HG03103 (cell line): ENCODE results near the gene CIRBP.

ENCODE experiments used
- ATAC-seq: cut with Tn5 transposase; IDR thresholded peaks from one replicate; pipeline ENCODE4 v1.9.1; 2021; ENCODE audit warnings: low read depth; ENCODE audit not compliant: unreplicated experiment

CIRBP gene

DNA sequence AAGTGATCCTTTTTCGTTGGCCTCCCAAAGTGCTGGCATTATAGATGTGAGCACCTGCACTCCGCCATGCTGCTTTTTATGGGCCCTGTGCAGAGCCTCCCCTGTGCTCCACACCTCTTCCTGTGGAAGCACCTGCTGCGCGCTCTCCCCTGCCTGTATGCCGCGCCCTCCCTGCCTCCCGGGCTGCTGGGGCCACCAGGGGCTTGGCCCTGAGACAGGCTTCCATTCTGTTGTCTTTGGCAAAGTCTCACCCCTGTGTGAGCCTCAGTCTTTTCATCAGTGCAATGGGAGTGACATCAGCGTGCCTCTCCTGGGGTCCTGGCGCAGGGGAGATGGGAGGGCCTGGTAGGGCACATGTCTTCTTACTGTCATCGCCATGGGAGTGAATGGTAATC, 7.5 kb downstream of the CIRBP start:
- no peak for ATAC-seq

GRCh38 chr19:1277061-1277460, 7.9 kb downstream of the CIRBP start:
- no peak for ATAC-seq

DNA sequence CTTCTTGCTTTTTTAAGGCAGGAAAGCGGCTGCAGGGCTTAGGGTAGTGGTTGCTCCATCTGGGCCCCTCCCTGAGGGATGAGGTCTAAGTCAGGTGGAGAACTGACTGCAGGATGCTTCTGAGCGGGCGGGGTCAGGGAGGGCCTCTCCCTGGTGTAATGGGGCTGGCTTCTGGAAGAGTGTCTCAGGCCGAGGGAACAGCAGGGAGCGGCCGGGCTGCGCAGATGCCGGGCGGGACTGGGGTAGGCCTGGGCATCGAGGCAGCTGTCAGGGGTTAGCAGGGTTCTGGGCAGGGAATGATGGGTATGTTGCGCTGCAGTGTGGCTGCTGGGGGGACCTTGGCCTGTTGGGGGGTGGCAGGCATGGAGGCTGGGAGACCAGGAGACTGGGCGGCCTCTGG, 8.9 kb downstream of the CIRBP start:
- no peak for ATAC-seq

DNA sequence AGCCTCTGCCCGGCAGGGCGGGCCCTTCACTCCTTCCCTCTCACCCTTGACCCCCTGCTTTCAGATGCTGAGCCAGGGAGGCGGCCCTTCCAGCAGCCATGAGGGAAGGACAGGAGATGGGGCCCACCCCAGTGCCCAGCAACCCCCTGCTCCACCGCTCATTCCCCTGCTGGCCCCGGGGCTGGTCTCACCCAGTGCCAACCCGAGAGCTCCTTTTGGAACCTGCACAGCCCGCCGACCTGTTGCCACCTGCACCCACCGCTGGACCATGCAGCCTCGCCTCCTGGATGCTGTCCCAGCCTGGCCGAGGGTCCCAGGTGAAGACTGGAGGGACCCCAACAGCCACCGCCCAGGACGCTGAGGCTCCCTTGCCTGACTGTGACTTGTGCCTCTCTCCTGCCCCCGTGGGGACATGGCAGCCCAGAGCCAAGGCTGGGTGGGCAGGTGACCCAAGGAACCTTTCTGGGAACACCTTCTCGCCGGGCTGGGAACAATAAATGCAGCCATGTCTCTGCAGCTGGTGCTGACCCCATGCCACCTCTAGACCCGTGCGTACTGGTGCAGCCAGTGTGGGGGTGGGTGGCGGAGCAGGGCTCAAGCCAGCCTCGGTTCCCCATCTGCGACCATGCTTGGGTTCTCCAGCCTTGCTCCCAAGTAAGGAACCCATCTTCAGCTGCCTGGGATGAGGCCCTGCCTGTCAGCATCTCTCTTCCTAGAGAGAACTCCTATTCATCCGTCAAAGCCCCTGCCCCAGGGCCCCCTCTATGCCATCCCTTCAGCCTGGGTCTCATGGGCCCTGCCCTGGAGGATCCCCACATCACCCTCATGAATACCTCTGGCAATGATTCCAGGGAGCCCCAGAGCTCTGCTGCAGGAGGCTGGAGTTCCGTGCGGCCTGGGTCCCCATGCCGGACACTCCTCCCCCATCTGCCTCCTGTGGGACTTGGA, 9.9 kb downstream of the CIRBP start:
- ATAC-seq = no peak

DNA sequence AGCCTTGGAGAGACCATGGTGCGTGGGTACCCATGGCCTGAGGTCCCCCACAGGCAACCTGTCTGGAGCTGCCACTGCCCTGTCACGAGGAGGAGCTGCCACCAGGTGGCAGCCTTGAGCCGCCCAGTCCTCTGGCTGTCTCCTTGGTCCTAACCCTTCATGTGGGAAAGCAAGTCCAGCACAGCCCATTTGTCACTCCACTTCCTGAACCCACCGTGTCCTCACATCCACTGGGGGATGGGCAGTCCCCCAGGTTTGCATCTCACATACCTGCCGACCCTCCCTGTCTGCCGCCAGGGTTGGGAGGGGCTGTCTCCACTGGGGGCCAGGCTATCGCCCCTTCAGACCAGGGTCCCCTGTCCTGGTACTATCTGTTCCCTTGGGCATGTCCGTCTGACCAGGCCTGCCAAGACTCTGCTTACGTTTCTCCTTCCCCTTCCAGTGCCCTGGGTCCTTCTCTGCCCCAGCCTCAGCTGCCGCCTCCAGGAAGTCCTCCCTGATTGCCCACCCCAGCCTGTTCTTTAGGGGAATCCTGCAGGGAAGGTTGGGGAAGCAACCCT, 10.7 kb downstream of the CIRBP start:
- ATAC-seq = no peak

GRCh38 chr19:1280636-1281568, 11.8 kb downstream of the CIRBP start:
- no peak for ATAC-seq

DNA sequence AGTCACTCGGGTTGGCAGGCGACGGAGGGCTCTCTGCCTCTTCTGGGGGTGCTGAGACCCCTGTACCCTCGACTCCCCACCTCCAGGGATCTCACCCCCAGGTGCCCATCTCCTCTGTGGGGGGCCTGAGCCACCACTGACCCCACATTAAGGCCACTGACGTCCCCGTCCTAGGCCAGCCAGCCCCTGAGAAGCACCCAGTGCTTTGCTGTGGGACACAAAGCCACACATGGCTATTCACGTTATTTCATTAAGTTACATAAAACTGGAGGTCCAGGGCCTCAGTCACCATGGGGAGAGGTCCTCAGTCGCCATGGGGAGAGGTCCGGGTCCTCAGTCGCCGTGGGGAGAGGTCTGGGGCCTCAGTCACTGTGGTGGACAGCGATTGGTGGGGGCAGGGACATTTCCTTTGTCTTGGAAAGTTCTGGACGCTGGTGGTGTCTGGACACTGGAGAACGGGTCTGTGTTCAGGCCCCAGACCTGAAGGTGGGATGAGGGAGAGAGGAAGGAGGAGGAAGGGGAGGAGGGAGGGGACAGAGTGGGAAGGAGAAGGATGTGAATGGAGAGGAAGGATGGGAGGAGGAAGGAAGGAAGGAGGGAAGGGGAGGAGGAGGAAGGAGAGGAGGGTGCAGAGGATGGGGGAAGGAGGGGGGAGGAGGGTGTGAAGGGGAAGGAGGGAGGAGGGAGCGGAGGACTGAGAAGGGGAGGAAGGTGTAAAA, 12.6 kb downstream of the CIRBP start:
- no peak for ATAC-seq

GRCh38 chr19:1282588-1283206, 13.6 kb downstream of the CIRBP start:
- no peak for ATAC-seq

DNA sequence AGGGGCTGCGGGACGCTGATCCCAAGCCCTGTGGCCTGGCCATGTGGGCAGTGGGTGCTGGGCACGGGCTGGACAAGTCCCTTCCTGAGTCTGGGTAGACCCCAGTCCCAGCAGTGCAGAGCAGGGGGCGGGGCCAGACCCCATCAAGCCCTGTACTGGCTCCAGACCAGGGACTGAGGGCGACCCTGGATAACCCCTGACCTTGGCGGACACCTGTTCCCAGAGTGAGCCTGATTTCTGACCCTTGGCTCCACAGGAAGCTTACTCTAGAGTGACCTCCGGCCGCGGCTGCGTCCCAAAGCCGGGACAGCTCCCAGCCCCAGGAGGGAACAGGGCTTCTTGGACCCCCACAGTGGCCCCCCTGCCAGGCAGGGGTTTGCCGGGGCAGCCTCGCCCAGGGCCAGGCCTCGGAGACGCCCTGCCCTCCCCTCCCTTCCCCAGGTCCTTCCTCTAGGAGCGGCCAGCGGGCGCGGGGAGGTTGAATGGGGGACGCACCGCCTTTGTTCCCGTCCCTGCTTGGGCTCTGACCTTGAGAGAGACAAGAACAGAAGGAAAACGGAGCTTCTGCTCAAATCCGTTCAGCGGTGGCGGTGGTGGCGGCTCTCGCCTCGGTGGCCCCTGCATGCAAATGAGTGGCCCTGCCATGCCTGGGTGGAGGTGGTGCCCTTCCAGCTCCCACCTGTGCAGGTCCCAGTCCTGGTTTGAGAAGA, 14.2 kb downstream of the CIRBP start:
- no peak for ATAC-seq

GRCh38 chr19:1283917-1284292, 14.8 kb downstream of the CIRBP start:
- ATAC-seq = no peak

DNA sequence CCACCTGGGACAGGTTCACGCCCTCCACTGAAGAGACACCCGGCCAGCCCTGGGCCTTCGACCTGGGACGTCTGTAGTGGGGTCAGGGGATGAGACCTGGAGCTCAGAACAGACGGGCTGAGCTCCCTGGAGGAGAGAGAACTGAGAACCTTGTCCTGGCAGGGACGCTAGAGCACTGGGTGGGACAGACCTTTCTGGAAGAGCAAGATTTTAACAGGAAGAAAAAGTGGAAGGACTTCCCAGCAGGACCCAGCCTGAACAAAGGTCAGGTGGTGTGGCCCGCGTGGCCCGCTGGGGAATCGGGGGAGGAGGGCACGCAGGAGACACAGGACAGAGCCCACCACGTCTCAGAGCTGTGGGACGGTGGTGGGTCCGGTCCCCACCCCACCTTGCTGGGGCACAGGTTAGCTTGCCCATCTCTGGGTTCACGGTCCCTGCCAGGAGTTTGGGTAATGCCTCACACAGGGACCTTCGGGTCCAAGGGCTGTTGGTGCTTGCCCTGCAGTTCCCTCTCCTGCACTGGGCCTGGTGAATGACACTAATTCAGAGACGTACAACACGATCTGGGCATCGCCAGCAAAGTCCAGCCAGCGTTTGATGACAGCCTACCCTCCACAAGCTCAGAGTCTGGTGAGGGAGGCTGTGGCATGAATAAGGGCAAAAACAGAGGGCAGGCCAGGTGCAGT, 15.3 kb downstream of the CIRBP start:
- ATAC-seq = no peak

DNA sequence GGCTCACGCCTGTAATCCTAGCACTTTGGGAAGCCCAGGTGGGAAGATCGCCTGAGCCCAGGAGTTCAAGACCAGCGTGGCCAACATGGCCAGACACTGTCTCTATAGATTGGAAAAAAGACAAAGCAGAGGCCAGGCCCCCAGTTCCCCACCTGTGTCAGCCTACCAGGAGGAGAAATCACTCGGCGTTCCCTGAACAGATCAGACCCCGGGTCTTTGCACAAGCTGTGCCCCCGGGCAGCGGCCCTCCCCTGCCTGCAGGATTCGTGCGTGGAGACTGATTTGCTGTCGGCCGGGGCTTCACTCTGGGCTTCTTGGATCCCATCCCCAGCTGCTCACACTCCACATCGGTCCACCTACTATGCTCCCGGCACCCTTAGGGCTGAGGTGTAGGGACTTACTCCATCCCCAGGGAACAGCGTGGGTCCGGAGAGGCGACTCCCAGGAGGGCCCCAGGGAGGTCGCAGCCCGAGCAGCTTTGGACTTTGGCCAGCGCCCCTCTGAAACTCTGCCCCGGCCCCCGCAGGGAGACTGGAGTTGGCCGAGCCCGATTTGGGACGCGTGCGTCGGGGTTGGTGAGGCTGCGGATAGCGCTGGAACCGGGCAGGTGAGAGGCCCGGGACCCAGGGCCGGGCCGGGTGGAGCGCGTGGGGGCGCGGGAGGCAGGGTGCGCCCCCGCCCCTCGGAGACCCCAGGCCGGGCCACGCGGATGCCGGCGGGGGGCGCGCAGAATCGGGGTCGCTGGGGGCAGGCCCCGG, 16.0 kb downstream of the CIRBP start:
- ATAC-seq = no peak

GRCh38 chr19:1285737-1286360, 16.7 kb downstream of the CIRBP start, which contains the start of gene EFNA2:
Gene EFNA2, plus strand, starts transcription at chr19:1285873. Its CDS starts 296 bp downstream, at chr19:1286169.
- no peak for ATAC-seq

- no peak for ATAC-seq
Measured at GRCh38 chr19:1286487-1287353, 17.6 kb downstream of the CIRBP start.

DNA sequence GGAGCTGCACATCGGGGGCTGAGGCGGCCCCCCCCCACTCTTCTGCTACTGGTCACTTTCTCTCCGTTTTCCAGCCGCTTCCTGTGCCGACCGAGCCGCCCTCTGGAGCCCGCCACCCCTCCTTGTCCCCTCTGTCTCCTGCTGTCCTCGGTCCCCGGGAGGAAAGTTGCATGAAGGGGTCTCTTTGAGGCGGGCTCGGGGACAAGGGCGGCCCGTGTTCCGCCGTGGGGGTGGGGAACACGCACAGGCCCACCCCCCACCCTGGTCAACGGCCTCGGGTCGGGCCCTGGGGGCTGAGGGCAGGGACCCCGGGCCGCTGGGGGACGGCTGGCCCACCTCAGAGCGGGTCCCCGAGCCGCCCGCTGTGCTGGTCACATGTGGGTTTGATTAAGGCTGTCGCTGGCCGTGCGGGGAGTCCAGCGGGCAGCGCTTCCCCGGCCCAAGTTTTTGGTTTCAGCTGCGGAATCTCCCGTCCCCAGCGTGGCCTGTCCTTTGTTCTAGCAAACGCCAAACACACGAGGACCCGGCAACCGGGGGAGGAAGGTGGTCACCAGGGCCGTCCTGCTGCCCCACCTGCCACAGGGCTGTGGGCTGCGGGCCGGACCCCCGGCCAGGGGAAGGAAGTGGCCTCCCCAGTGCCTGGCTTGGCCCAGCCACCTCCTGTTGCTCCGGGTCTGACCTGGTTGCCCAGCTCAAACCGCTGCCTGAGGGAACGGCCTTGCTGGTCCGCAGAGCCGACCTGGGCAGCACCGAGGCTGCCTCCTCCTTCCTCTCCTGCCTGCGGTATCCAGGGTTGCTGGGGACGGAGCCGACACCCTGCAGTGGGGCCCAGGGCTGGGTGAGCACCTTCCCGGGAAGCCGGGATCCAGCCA, 18.5 kb downstream of the CIRBP start:
- no peak for ATAC-seq

DNA sequence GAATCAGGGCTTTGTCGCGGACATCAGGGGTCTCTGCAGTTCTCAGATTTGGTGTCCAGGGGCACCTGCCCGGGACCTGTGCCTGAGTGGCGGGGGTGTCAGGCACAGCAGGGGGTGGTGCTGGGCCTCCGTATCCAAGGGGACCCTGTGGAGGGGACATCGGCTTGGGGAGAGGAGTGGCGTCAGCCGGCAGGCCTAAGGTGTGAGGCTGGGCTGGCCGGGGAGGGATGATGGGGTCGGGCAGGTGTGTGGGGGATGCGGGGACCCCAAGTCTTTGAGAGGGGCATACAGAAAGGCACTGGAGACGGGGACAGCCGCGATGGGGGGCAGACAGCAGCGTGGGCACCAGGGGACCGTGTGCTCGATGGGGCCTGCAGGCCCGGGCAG, 19.1 kb downstream of the CIRBP start:
- ATAC-seq = no peak
